ENCODE measurements around the gene SERPINB6. TPM values are rescaled to one million over a fixed set of nuclear protein-coding genes. Genes with fewer than 3 reads are reported as not detected.

SERPINB6 gene
- total and polyA plus RNA-seq, 9 of the 15 experiments (the other 6 are each of a cell fraction or from before 2014, with no cell fraction given): 86.6 to 211 (median 143) TPM

- Histone ChIP-seq H3K79me2 (ENCODE audit: control insufficient read depth, insufficient read depth, low read length) (peaks cover 28% of the 10 kb centered on the region), H2AFZ (ENCODE audit: low read depth, low read length) (peak overlapping the region; percentile 79), H4K20me1 (replicated peaks; ENCODE audit: control insufficient read depth, insufficient read depth, low read length) (no peaks in the 10 kb centered on the region), H3K4me2 (ENCODE audit: insufficient read depth, low read length) (peak overlapping the region; percentile 95), H3K4me1 (replicated peaks in 1 of 2; ENCODE audit: control insufficient read depth in 2 of 2, insufficient read depth in 2 of 2, low read length in 2 of 2) (peaks cover 57% of the 10 kb centered on the region in 2 experiments), H3K36me3 (ENCODE audit: control insufficient read depth, insufficient read depth, low read length) (peaks cover 6% of the 10 kb centered on the region; the same call in 1 of the 3 replicates), H3K4me3 (peak overlapping the region; percentile 71), H3K27ac (ENCODE audit: extremely low read depth, low read depth, low read length) (peak overlapping the region; percentile 99), H3K9me1 (ENCODE audit: control insufficient read depth, insufficient read depth, low read length) (no peaks in the 10 kb centered on the region), H3K9ac (ENCODE audit: insufficient read depth in 1 of 2, low read depth in 2 of 2, low read length in 2 of 2) (peak overlapping the region; percentile 94 to 97), H3K27me3 (ENCODE audit: control insufficient read depth in 2 of 2, insufficient read depth in 2 of 2, low read length in 2 of 2) (no peaks in the 10 kb centered on the region), H3K9me3 (replicated peaks; ENCODE audit: control insufficient read depth, insufficient read depth, low read depth, low read length) (no peaks in the 10 kb centered on the region; the same call in 1 of the 2 replicates)
- DNase-seq (ENCODE audit: extremely low read depth in 1 of 4, low spot score in 3 of 4) (peak; percentile 69 to 100 (median 76)), ATAC-seq (peak; percentile 70), FAIRE-seq (peak; percentile 94)
- in situ Hi-C loops (cut with MboI): loop anchor here (5.0 to 10.0 kb wide), 3 partner anchors 132 to 265 kb away; partner anchors contain the start of gene PSMG4
- POLR2A ChIA-PET: interaction anchor here (0.6 to 9.0 kb wide), 41 partner anchors 9 to 1034 kb away, joined by 3 to 95 read pairs (median 4); partner anchors contain the start of genes MYLK4, NQO2, RIPK1 and SERPINB1
- WGBS (ENCODE audit: insufficient coverage, low coverage, missing lambda C conversion rate): under 1% methylated on average over 22 of the region's 22 CpGs
- CTCF ChIA-PET (ENCODE audit: low intra/inter-chr PET ratio): interaction anchor here (0.9 to 3.8 kb wide), 6 partner anchors 37 to 199 kb away, joined by 5 to 39 read pairs (median 20); partner anchors contain the start of gene SERPINB9
- intact Hi-C loops (cut with micrococcal nuclease): loop anchor here (1.0 to 10.0 kb wide), 6 partner anchors 19 to 265 kb away; partner anchors contain the start of gene PSMG4
- BruUV-seq (replicated peaks): no TSS peak
- no peak for TF ChIP-seq ZNF12 (CRISPR knock-in tag; IDR thresholded peaks at IDR 0.05)
- TF ChIP-seq ZNF347 (CRISPR knock-in tag; IDR thresholded peaks at IDR 0.05; ENCODE audit: low read depth): no peak
- no peak for TF ChIP-seq SFPQ (IDR thresholded peaks at IDR 0.05; ENCODE audit: low read depth, low read length)
- TF ChIP-seq MTA1 (IDR thresholded peaks at IDR 0.05; ENCODE audit: borderline replicate concordance): no peak; the same call in 1 of the 2 replicates
- TF ChIP-seq TCFL5 (CRISPR knock-in tag; conservative IDR thresholded peaks at IDR 0.05): no peak
- TF ChIP-seq FOXJ3 (CRISPR knock-in tag; IDR thresholded peaks at IDR 0.05): peak; percentile 99
- TF ChIP-seq FIP1L1 (IDR thresholded peaks at IDR 0.05; ENCODE audit: low read depth, low read length, poor library complexity, severe bottlenecking): no peak
- peak; percentile 68 for TF ChIP-seq ZBTB40 (IDR thresholded peaks at IDR 0.05)
- TF ChIP-seq ZBTB40 (CRISPR knock-in tag; IDR thresholded peaks at IDR 0.05): no peak
These were observed 18.2 kb upstream of the SERPINB6 start for GRCh38 chr6:2989332-2990247.

Measured in K562 (cell line).